Mesangial cell (primary cell): ENCODE results near the gene OR12D1. TPM values are rescaled to one million over a fixed set of nuclear protein-coding genes. Genes with fewer than 3 reads are reported as not detected.

ENCODE experiments used
- total RNA-seq: library from RNA; depleted of rRNA; stranded (reverse); fragments of >200 nt; gene quantifications from 2 replicates; pipeline ENCODE4 v1.2.3, GENCODE V29; 2015

Gene OR12D1
- total RNA-seq, result not detected in 2 replicates

GRCh38 chr6:29414588-29414987, at the start of gene OR12D1:
Gene OR12D1 (plus strand): TSS chr6:29414928.

GRCh38 chr6:29368765-29369164, 46.0 kb upstream of the OR12D1 start, which contains the start of gene OR5V1:
Gene OR5V1 (minus strand): TSS chr6:29368865. CDS start chr6:29356195, 12,670 bp downstream.

DNA sequence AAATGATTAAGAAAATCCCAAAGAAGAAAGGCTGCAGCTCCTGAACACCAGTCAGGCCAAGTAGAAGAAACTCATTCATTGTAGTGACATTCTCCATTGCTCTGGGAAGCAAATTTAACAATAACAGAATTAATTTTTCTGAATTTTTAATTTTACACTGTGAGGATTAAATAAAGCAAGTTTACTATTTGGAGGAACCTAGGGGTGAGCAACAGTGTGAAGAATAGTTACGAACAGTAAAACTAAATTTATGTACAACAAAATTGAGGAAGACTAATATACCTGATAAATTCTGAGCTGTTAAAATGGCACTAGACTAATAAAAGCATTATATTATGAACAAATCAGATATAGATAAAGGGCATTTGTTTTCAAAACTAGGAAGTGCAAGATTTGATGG, 39.5 kb upstream of the OR12D1 start, which contains the start of gene OR12D3:
Gene OR12D3, minus strand, starts transcription at position 101 of the 400 bp plus-strand sequence. Its CDS starts 4 bp downstream, at position 97.

GRCh38 chr6:29395331-29395730, 19.4 kb upstream of the OR12D1 start, which contains the start of gene OR12D2:
Gene OR12D2 (plus strand): TSS chr6:29395631. CDS start chr6:29396700, 1,069 bp downstream.

GRCh38 chr6:29439006-29439405, 24.3 kb downstream of the OR12D1 start, which contains the start of gene OR10C1:
Gene OR10C1 (plus strand): TSS chr6:29439306. CDS start chr6:29440016, 710 bp downstream.

GRCh38 chr6:29456971-29457370, 42.2 kb downstream of the OR12D1 start, which contains the start of the genes OR11A1 and OR2H1:
Gene OR11A1 (minus strand): TSS chr6:29457071. CDS start chr6:29427641, 29,430 bp downstream.
Gene OR2H1 (plus strand): TSS chr6:29457155. CDS start chr6:29461770, 4,615 bp downstream.

Other genes starting within 250 kb of the OR12D1 start
- not detected in 2 replicates for gene OR2J2, start 244.0 kb upstream of the OR12D1 start, total RNA-seq
- not detected in 2 replicates for gene OR14J1, start 113.2 kb upstream of the OR12D1 start, total RNA-seq
- not detected in 2 replicates for gene OR5V1, start 46.1 kb upstream of the OR12D1 start, total RNA-seq
- not detected in 2 replicates for gene OR12D3, start 39.6 kb upstream of the OR12D1 start, total RNA-seq
- not detected in 2 replicates for gene OR12D2, start 19.3 kb upstream of the OR12D1 start, total RNA-seq
- gene OR10C1, start 24.4 kb downstream of the OR12D1 start, total RNA-seq, result not detected in 2 replicates
- not detected in 2 replicates for gene OR11A1, start 42.1 kb downstream of the OR12D1 start, total RNA-seq
- not detected in 2 replicates for gene OR2H1, start 42.2 kb downstream of the OR12D1 start, total RNA-seq
- not detected in 2 replicates for gene MAS1L, start 73.0 kb downstream of the OR12D1 start, total RNA-seq
- not detected in 2 replicates for gene UBD, start 144.8 kb downstream of the OR12D1 start, total RNA-seq
- not detected in 2 replicates for gene OR2H2, start 170.2 kb downstream of the OR12D1 start, total RNA-seq
- 3.3 and 9.5 TPM in 2 replicates for gene GABBR1, start 218.3 kb downstream of the OR12D1 start, total RNA-seq
- gene MOG, start 242.2 kb downstream of the OR12D1 start, total RNA-seq, result not detected in 2 replicates